Measurements from ENCODE around the gene HMGXB3. TPM values are rescaled to one million over a fixed set of nuclear protein-coding genes. Genes with fewer than 3 reads are reported as not detected.

HMGXB3 gene
- total RNA-seq = 10 to 100 TPM; 30.4 to 32.6 TPM

- Mint-ChIP-seq H3K36me3 (ENCODE audit: low read depth) (peaks cover 24% of the 10 kb centered on the region), H3K4me1 (ENCODE audit: low read depth) (peaks cover 42% of the 10 kb centered on the region), H3K27ac (peak within 1 kb of the TSS; percentile 95), H3K27me3 (no peaks in the 10 kb centered on the region), H3K9me3 (no peaks in the 10 kb centered on the region), H3K4me3 (peak within 1 kb of the TSS; percentile 93)
- ATAC-seq (peak; percentile 88), DNase-seq (peak; percentile 94)
- POLR2A ChIA-PET = interaction anchor here (0.6 to 3.3 kb wide), 8 partner anchors 9 to 412 kb away, joined by 3 to 36 read pairs (median 3); partner anchors contain the start of genes CD74 and SLC26A2
- CTCF ChIA-PET = interaction anchor here (0.9 to 3.3 kb wide), 9 partner anchors 10 to 360 kb away, joined by 3 to 18 read pairs (median 4); partner anchors contain the start of gene SLC26A2
- TF ChIP-seq CTCF (IDR thresholded peaks at IDR 0.05) = no peak
- intact Hi-C loops (cut with micrococcal nuclease) = loop anchor here (1.0 to 10.0 kb wide), 2 partner anchors 41 to 754 kb away; partner anchors contain the start of gene DCTN4
These were observed at the start of gene HMGXB3, which contains the start of gene TIGD6 for GRCh38 chr5:150000256-150000989. Gene HMGXB3 (plus strand): TSS chr5:150000739. CDS start chr5:150004853, 4,114 bp downstream. Gene TIGD6 (minus strand): TSS chr5:150000654. CDS start chr5:149996348, 4,306 bp downstream.

- no peak overlapping the region for H3K4me3 Mint-ChIP-seq
- intact Hi-C loops (cut with micrococcal nuclease) = no loop called here
- no peak for DNase-seq
These were observed 49.3 kb upstream of the HMGXB3 start for GRCh38 chr5:149951138-149951749.

GRCh38 chr5:149953436-149954121 lies 47.0 kb upstream of the HMGXB3 start:
- no peak for TF ChIP-seq CTCF (IDR thresholded peaks at IDR 0.05)
- Mint-ChIP-seq H3K4me3 (no peak overlapping the region), H3K9me3 (no peaks in the 10 kb centered on the region), H3K27me3 (no peaks in the 10 kb centered on the region), H3K27ac (no peak overlapping the region), H3K36me3 (ENCODE audit: low read depth) (no peaks in the 10 kb centered on the region), H3K4me1 (ENCODE audit: low read depth) (no peaks in the 10 kb centered on the region)
- DNase-seq = no peak
- ATAC-seq = no peak
- intact Hi-C loops (cut with micrococcal nuclease) = no loop called here
- CTCF ChIA-PET = interaction anchor here (1.9 kb wide), 1 partner anchor 119 kb away, joined by 4 read pairs; no protein-coding TSS in a partner anchor
- POLR2A ChIA-PET = no interaction called here

More at GRCh38 chr5:149951138-149951749, 49.3 kb upstream of the HMGXB3 start:
- ChIA-PET POLR2A (no interaction called here), CTCF (interaction anchor here (1.2 to 3.1 kb wide), 3 partner anchors 9 to 117 kb away, joined by 3 to 12 read pairs (median 8); partner anchors contain the start of gene SLC26A2)
- TF ChIP-seq CTCF (IDR thresholded peaks at IDR 0.05) = no peak
- Mint-ChIP-seq H3K4me1 (ENCODE audit: low read depth) (no peaks in the 10 kb centered on the region), H3K27me3 (peaks cover 4% of the 10 kb centered on the region), H3K27ac (no peak overlapping the region), H3K36me3 (ENCODE audit: low read depth) (no peaks in the 10 kb centered on the region), H3K9me3 (no peaks in the 10 kb centered on the region)
- no peak for ATAC-seq

- TF ChIP-seq CTCF (IDR thresholded peaks at IDR 0.05) = no peak
- intact Hi-C loops (cut with micrococcal nuclease) = no loop called here
- Mint-ChIP-seq H3K27ac (no peak overlapping the region), H3K4me3 (no peak overlapping the region), H3K9me3 (no peaks in the 10 kb centered on the region), H3K4me1 (ENCODE audit: low read depth) (peaks cover 9% of the 10 kb centered on the region), H3K36me3 (ENCODE audit: low read depth) (no peaks in the 10 kb centered on the region), H3K27me3 (no peaks in the 10 kb centered on the region)
- DNase-seq = no peak
- ChIA-PET POLR2A (interaction anchor here (0.7 kb wide), 1 partner anchor 1005 kb away, joined by 3 read pairs; no protein-coding TSS in a partner anchor), CTCF (interaction anchor here (0.7 to 1.9 kb wide), 3 partner anchors 19 to 147 kb away, joined by 3 to 4 read pairs (median 3); no protein-coding TSS in a partner anchor)
- ATAC-seq = no peak
These were observed 45.7 kb upstream of the HMGXB3 start for GRCh38 chr5:149954798-149955197.
